HG03342 (cell line): ENCODE results near the gene GALR2.

Experiments used
- ATAC-seq: cut with Tn5 transposase; IDR thresholded peaks from one replicate; pipeline ENCODE4 v1.9.1; 2021; ENCODE audit warnings: mild to moderate bottlenecking, moderate library complexity; ENCODE audit not compliant: unreplicated experiment

GALR2 gene

DNA sequence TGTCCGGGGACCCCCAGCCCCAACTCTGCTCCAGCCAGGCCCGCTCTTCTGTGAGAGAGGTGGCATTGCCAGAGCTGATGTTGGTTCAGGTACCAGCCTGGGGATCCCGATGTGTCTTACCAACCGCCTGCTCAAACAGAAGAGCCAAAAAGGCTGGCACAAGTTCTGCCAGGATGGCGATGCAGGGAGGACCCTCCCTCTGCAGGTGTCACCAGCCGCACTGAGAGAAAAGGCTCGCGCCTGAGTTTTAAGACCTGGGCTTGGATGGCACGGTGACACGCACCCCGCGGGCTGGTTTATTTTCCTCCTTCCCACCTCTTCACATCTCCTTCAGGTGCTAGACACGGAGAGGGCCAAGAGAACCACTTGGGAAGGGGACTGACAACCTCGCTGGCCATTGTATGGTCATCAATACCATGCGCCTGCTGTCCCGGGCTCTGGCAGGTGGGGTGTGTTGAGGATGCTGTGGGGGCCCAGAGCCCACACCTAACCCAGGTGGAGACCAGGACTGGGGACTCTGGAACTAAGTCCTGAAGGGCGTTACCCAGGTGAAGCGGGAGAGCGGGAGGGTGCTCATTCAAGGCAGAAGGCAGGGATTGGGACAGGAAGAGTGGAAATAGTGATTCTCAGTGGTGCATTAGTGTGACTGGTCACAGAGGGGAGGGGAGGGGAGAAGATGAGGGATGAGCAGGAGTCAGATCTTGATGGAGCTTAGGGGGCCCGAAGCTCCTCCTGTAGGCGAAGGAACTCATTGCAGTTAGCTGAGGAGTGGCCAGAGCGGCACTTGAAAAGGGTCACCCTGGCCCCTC is 50.2 kb downstream of the GALR2 start:
- no peak for ATAC-seq

DNA sequence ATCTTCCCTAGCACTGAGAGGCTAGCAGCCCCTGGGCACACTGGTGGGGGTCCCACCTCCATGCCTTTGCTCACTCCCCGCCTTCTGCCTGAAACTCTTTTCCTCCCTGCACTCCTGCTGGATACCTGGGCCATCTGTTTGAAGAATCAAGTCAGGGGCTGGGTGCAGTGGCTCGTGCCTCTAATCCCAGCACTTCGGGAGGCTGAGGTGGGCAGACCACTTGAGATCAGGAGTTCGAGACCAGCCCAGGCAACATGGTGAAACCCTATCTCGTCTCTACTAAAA is 50.8 kb downstream of the GALR2 start:
- no peak for ATAC-seq

DNA sequence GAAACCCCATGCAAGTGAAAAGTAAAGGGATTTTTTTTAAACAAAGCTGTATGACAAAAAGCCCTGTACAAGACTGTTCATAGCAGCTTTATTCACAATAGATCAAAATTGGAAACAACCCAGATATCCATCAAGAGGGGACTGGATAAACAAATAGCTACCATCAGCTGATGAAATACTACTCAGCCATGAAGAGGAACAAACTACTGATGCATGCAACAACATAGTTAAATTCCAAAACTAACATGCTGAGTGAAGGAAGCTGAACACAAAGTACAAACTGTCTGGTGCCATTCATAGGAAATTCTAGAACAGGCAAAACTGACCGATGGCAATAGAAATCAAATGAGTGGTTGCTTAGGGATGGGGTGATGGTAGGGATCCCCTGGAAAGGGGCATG is 51.3 kb downstream of the GALR2 start:
- ATAC-seq = no peak
